Aorta (tissue), 5 donors: ENCODE measurements around the gene UAP1L1. TPM values are rescaled to one million over a fixed set of nuclear protein-coding genes. Genes with fewer than 3 reads are reported as not detected.
A peak's percentile ranks its signal among the peaks of the same experiment; 100 is the strongest.
"Not testable (repeated sequence)": the region's sequence is repeated elsewhere in the genome, so short reads cannot be mapped to it uniquely, and the experiment has no call there.

Experiments
- ATAC-seq: fragments of 200-7000 bp; cut with Tn5 transposase; one replicate; pipeline ENCODE4 v1.9.1; 2022; ENCODE audit warnings: moderate library complexity; ENCODE audit not compliant: low FRiP score
- DNase-seq, 2 donors: peaks; one replicate each; pipeline ENCODE4 v3.0.0-alpha.2; 2020
- H3K27ac ChIP-seq, 2 donors: one replicate each; pipeline ENCODE4 v1.5.1; 2013; ENCODE audit warnings: low read length in 2 of 2, mild to moderate bottlenecking in 2 of 2, moderate library complexity in 2 of 2, control low read depth in 1 of 2, inconsistent platforms in 1 of 2, low read depth in 1 of 2
- H3K27me3 ChIP-seq, 2 donors: one replicate each; pipeline ENCODE4 v1.6.1; 2013; ENCODE audit warnings: control low read depth in 1 of 2, low read length in 1 of 2, mild to moderate bottlenecking in 1 of 2, moderate library complexity in 1 of 2; ENCODE audit not compliant: insufficient read depth in 2 of 2, control insufficient read depth in 1 of 2
- H3K36me3 ChIP-seq, 2 donors: one replicate each; pipeline ENCODE4 v1.6.1; 2013; ENCODE audit warnings: control low read depth in 1 of 2, low read length in 1 of 2, mild to moderate bottlenecking in 1 of 2; ENCODE audit not compliant: insufficient read depth in 2 of 2, control insufficient read depth in 1 of 2
- H3K4me1 ChIP-seq, 2 donors: one replicate each; pipeline ENCODE4 v1.6.1; 2013; ENCODE audit warnings: low read length in 2 of 2, control low read depth in 1 of 2, mild to moderate bottlenecking in 1 of 2, moderate library complexity in 1 of 2; ENCODE audit not compliant: insufficient read depth in 2 of 2, control insufficient read depth in 1 of 2
- H3K4me3 ChIP-seq, 2 donors: one replicate each; pipeline ENCODE4 v1.5.1; 2013; ENCODE audit warnings: low read length in 2 of 2, control low read depth in 1 of 2, mild to moderate bottlenecking in 1 of 2
- H3K9me3 ChIP-seq: one replicate; pipeline ENCODE4 v1.6.1; 2013; ENCODE audit warnings: mild to moderate bottlenecking, low read length; ENCODE audit not compliant: control insufficient read depth
- WGBS, 2 donors: extraction: QIAGEN DNeasy Blood & Tissue Kit; methylation state at CpG; one replicate each; pipeline ENCODE4 v1.1.7; 2013; 5-methylcytosine and 5-hydroxymethylcytosine counted together
- intact Hi-C, 2 donors: fragments of 100-400 bp; cut with DNase I; formaldehyde crosslinking; loops; one replicate each; pipeline versions ENCODE4 v1.14.2 to v1.15.0; 2022
- polyA plus RNA-seq, 2 donors: library from polyadenylated mRNA; stranded (reverse); fragments of 200-250 nt; gene quantifications; one replicate each; pipeline ENCODE4 v1.2.3, GENCODE V29; 2013
- total RNA-seq, 2 donors: library from RNA; stranded (reverse); fragmentation: NEBNext Ultra II Directional; extraction: Animal tissue kit (Norgen Biotek cat#: 25700); gene quantifications; one replicate each; pipeline ENCODE4 v1.2.1, GENCODE V29; 2021
- donor health status: healthy with polysubstance abuse.
- donor health status: Bipolar disorder and iron deficiency.
- donor health status: DM: no; HTN: no; CAD: no.
- donor health status: DM: no; HTN: no; CAD: no.
- donor health status: DM: yes; HTN: yes; CAD: no.

Gene UAP1L1
- total and polyA plus RNA-seq, 4 donors: 4.1 to 20.6 (median 10.5) TPM

GRCh38 chr9:137032858-137033257, 44.5 kb upstream of the UAP1L1 start:
- Histone ChIP-seq H3K27me3 (no peaks in the 10 kb centered on the region), H3K4me1 (no peaks in the 10 kb centered on the region), H3K4me3 (no peak overlapping the region), H3K9me3 (no peaks in the 10 kb centered on the region), H3K27ac (no peak overlapping the region), H3K36me3 (no peaks in the 10 kb centered on the region)
- intact Hi-C loops: loop anchor here (5.0 kb wide), 2 partner anchors 81 to 86 kb away; partner anchors contain the start of genes C8G (in 1 of the 2) and LCN12 (in 1 of the 2)
- WGBS, 2 donors: 85 to 89% methylated on average over 10 of the region's 10 CpGs
- ATAC-seq (no peak), DNase-seq (peak in 1 of 2 donors; percentile 89)

GRCh38 chr9:137033481-137033880, 43.8 kb upstream of the UAP1L1 start:
- not testable (repeated sequence) for H3K9me3 ChIP-seq, H3K4me1 ChIP-seq

GRCh38 chr9:137034039-137034708, 43.1 kb upstream of the UAP1L1 start:
- intact Hi-C loops: loop anchor here (2.0 to 5.0 kb wide), 3 partner anchors 82 to 247 kb away; partner anchors contain the start of genes C8G (in 1 of the 2) and LCN12 (in 1 of the 2)
- Histone ChIP-seq H3K9me3 (no peaks in the 10 kb centered on the region), H3K4me1 (no peaks in the 10 kb centered on the region), H3K27ac (no peak overlapping the region), H3K4me3 (no peak overlapping the region), H3K36me3 (no peaks in the 10 kb centered on the region), H3K27me3 (no peaks in the 10 kb centered on the region)
- DNase-seq: peak in 1 of 2 donors; percentile 74
- ATAC-seq: no peak
- WGBS, 2 donors: 55 to 65% methylated on average over 13 to 15 of the region's 15 CpGs

More at GRCh38 chr9:137033481-137033880, 43.8 kb upstream of the UAP1L1 start:
- H3K36me3 ChIP-seq, H3K27ac ChIP-seq, H3K27me3 ChIP-seq, H3K4me3 ChIP-seq, ATAC-seq, DNase-seq: not testable (repeated sequence)
- intact Hi-C loops: loop anchor here (5.0 kb wide), 2 partner anchors 81 to 86 kb away; partner anchors contain the start of genes C8G (in 1 of the 2) and LCN12 (in 1 of the 2)
- 94 to 96% methylated on average over 5 of the region's 5 CpGs for WGBS, 2 donors

GRCh38 chr9:137034709-137035506, 42.4 kb upstream of the UAP1L1 start:
- Histone ChIP-seq H3K4me1 (no peaks in the 10 kb centered on the region), H3K4me3 (no peak overlapping the region), H3K27me3 (no peaks in the 10 kb centered on the region), H3K27ac (no peak overlapping the region), H3K36me3 (no peaks in the 10 kb centered on the region), H3K9me3 (no peaks in the 10 kb centered on the region)
- WGBS, 2 donors: 17 to 21% methylated on average over 24 of the region's 24 CpGs
- ATAC-seq (peak; percentile 83), DNase-seq (peak; percentile 89 to 94)
- intact Hi-C loops: loop anchor here (1.0 to 5.0 kb wide), 4 partner anchors 83 to 248 kb away; partner anchors contain the start of genes C8G (in 1 of the 2) and LCN12 (in 1 of the 2)

GRCh38 chr9:137035507-137035834, 41.8 kb upstream of the UAP1L1 start:
- H3K4me1 ChIP-seq: no peaks in the 10 kb centered on the region
- intact Hi-C loops: loop anchor here (1.0 to 2.0 kb wide), 2 partner anchors 248 to 249 kb away; no protein-coding TSS in a partner anchor
- no peaks in the 10 kb centered on the region for H3K36me3 ChIP-seq
- DNase-seq: no peak
- no peak overlapping the region for H3K27ac ChIP-seq
- H3K9me3 ChIP-seq: no peaks in the 10 kb centered on the region
- ATAC-seq: no peak
- 22 to 25% methylated on average over 9 of the region's 9 CpGs for WGBS, 2 donors
- no peaks in the 10 kb centered on the region for H3K27me3 ChIP-seq
- H3K4me3 ChIP-seq: no peak overlapping the region

- ATAC-seq (no peak), DNase-seq (no peak)
- no peaks in the 10 kb centered on the region for H3K36me3 ChIP-seq
- 61 to 71% methylated on average over 8 of the region's 8 CpGs for WGBS, 2 donors
- intact Hi-C loops: loop anchor here (1.0 to 2.0 kb wide), 2 partner anchors 249 kb away; no protein-coding TSS in a partner anchor
- no peaks in the 10 kb centered on the region for H3K9me3 ChIP-seq
- no peaks in the 10 kb centered on the region for H3K27me3 ChIP-seq
- no peak overlapping the region for H3K27ac ChIP-seq
- H3K4me1 ChIP-seq: no peaks in the 10 kb centered on the region
- no peak overlapping the region for H3K4me3 ChIP-seq
These were observed 41.4 kb upstream of the UAP1L1 start for GRCh38 chr9:137035937-137036336.

GRCh38 chr9:137037035-137037434, 40.3 kb upstream of the UAP1L1 start:
- no peaks in the 10 kb centered on the region for H3K36me3 ChIP-seq
- intact Hi-C loops: no loop called here
- no peaks in the 10 kb centered on the region for H3K9me3 ChIP-seq

GRCh38 chr9:137037483-137037882, 39.8 kb upstream of the UAP1L1 start:
- no peaks in the 10 kb centered on the region for H3K4me1 ChIP-seq
- H3K36me3 ChIP-seq: no peaks in the 10 kb centered on the region
- WGBS, 2 donors: 84 to 85% methylated on average over 10 of the region's 10 CpGs
- intact Hi-C loops: no loop called here
- ATAC-seq (no peak), DNase-seq (no peak)
- H3K27ac ChIP-seq: no peak overlapping the region
- no peaks in the 10 kb centered on the region for H3K27me3 ChIP-seq
- H3K9me3 ChIP-seq: no peaks in the 10 kb centered on the region
- H3K4me3 ChIP-seq: no peak overlapping the region

More at GRCh38 chr9:137037035-137037434, 40.3 kb upstream of the UAP1L1 start:
- WGBS, 2 donors: 72 to 84% methylated on average over 13 of the region's 13 CpGs
- Histone ChIP-seq H3K27ac (no peak overlapping the region), H3K27me3 (no peaks in the 10 kb centered on the region), H3K4me1 (no peaks in the 10 kb centered on the region), H3K4me3 (no peak overlapping the region)
- DNase-seq (no peak), ATAC-seq (no peak)
